ENCODE results near the gene CTPS2. TPM values are rescaled to one million over a fixed set of nuclear protein-coding genes. Genes with fewer than 3 reads are reported as not detected.

The CTPS2 gene
- total RNA-seq, 1 donor from 2014 or later, result 116 TPM

- TF ChIP-seq EZH2 (IDR thresholded peaks at IDR 0.05), result no peak
- DNase-seq (ENCODE audit: low spot score), result no peak
- Mint-ChIP-seq H3K36me3 (peaks cover 38% of the 10 kb centered on the region), H3K4me3 (no peak overlapping the region), H3K4me1 (no peaks in the 10 kb centered on the region), H3K27me3 (ENCODE audit: insufficient read depth, low read depth) (no peaks in the 10 kb centered on the region), H3K9me3 (no peaks in the 10 kb centered on the region), H3K27ac (no peak overlapping the region)
- no peaks in the 10 kb centered on the region for H3K4me1 ChIP-seq
- no peak overlapping the region for H3K4me3 ChIP-seq
- no peaks in the 10 kb centered on the region for H3K27me3 ChIP-seq
- H3K27ac ChIP-seq, result no peak overlapping the region
- H3K79me2 ChIP-seq (ENCODE audit: low read depth), result no peaks in the 10 kb centered on the region
- H2AFZ ChIP-seq (replicated peaks), result no peak overlapping the region
- no peaks in the 10 kb centered on the region for H3K9me3 ChIP-seq (ENCODE audit: low read depth)
- no peak overlapping the region for H3K4me2 ChIP-seq
- H3K36me3 ChIP-seq, result peaks cover 32% of the 10 kb centered on the region
- H3K9ac ChIP-seq, result no peak overlapping the region
- H4K20me1 ChIP-seq (ENCODE audit: low read depth), result no peaks in the 10 kb centered on the region
- H3F3A ChIP-seq (ENCODE audit: low read depth), result peaks cover 5% of the 10 kb centered on the region
Measured at GRCh38 chrX:16687514-16687913, 25.0 kb downstream of the CTPS2 start.

GRCh38 chrX:16683007-16683664 lies 29.3 kb downstream of the CTPS2 start:
- Mint-ChIP-seq H3K4me3 (no peak overlapping the region), H3K9me3 (no peaks in the 10 kb centered on the region), H3K4me1 (no peaks in the 10 kb centered on the region), H3K27me3 (ENCODE audit: insufficient read depth, low read depth) (no peaks in the 10 kb centered on the region), H3K27ac (no peak overlapping the region), H3K36me3 (peaks cover 35% of the 10 kb centered on the region)
- no peaks in the 10 kb centered on the region for H3K9me3 ChIP-seq (ENCODE audit: low read depth)
- H3K36me3 ChIP-seq, result peaks cover 33% of the 10 kb centered on the region
- no peak for TF ChIP-seq EZH2phosphoT487 (IDR thresholded peaks at IDR 0.05)
- TF ChIP-seq CTCF (IDR thresholded peaks at IDR 0.05), result no peak
- no peak for TF ChIP-seq EZH2 (IDR thresholded peaks at IDR 0.05)
- H3K4me2 ChIP-seq, result no peak overlapping the region
- H3F3A ChIP-seq (ENCODE audit: low read depth), result peaks cover 5% of the 10 kb centered on the region
- no peak overlapping the region for H3K9ac ChIP-seq
- no peak overlapping the region for H3K27ac ChIP-seq
- DNase-seq (ENCODE audit: low spot score), result no peak
- H3K4me3 ChIP-seq, result no peak overlapping the region
- no peaks in the 10 kb centered on the region for H3K4me1 ChIP-seq
- no peaks in the 10 kb centered on the region for H4K20me1 ChIP-seq (ENCODE audit: low read depth)
- H3K27me3 ChIP-seq, result no peaks in the 10 kb centered on the region
- no peak overlapping the region for H2AFZ ChIP-seq (replicated peaks)
- H3K79me2 ChIP-seq (ENCODE audit: low read depth), result no peaks in the 10 kb centered on the region

- Histone ChIP-seq H3K27ac (no peak overlapping the region), H3K27me3 (no peaks in the 10 kb centered on the region), H3K79me2 (ENCODE audit: low read depth) (no peaks in the 10 kb centered on the region), H3K4me1 (no peaks in the 10 kb centered on the region), H2AFZ (replicated peaks) (no peak overlapping the region), H3K4me3 (no peak overlapping the region), H3K9ac (no peak overlapping the region), H3K9me3 (ENCODE audit: low read depth) (no peaks in the 10 kb centered on the region), H3K36me3 (peaks cover 34% of the 10 kb centered on the region), H3F3A (ENCODE audit: low read depth) (no peaks in the 10 kb centered on the region), H3K4me2 (no peak overlapping the region), H4K20me1 (ENCODE audit: low read depth) (no peaks in the 10 kb centered on the region)
- Mint-ChIP-seq H3K9me3 (no peaks in the 10 kb centered on the region), H3K4me1 (no peaks in the 10 kb centered on the region), H3K27me3 (ENCODE audit: insufficient read depth, low read depth) (no peaks in the 10 kb centered on the region), H3K27ac (no peak overlapping the region), H3K36me3 (peaks cover 32% of the 10 kb centered on the region), H3K4me3 (no peak overlapping the region)
- DNase-seq (ENCODE audit: low spot score), result no peak
- TF ChIP-seq EZH2 (IDR thresholded peaks at IDR 0.05) (no peak), CTCF (IDR thresholded peaks at IDR 0.05) (no peak), EZH2phosphoT487 (IDR thresholded peaks at IDR 0.05) (no peak)
Measured at GRCh38 chrX:16678689-16679088, 33.8 kb downstream of the CTPS2 start.

GRCh38 chrX:16671005-16671404 lies 41.5 kb downstream of the CTPS2 start:
- H3K79me2 ChIP-seq (ENCODE audit: low read depth), result no peaks in the 10 kb centered on the region
- Mint-ChIP-seq H3K4me1 (peaks cover 11% of the 10 kb centered on the region), H3K9me3 (no peaks in the 10 kb centered on the region), H3K27me3 (ENCODE audit: insufficient read depth, low read depth) (peaks cover 2% of the 10 kb centered on the region), H3K36me3 (peaks cover 24% of the 10 kb centered on the region), H3K27ac (no peak overlapping the region), H3K4me3 (no peak overlapping the region)
- H3F3A ChIP-seq (ENCODE audit: low read depth), result peaks cover 15% of the 10 kb centered on the region
- TF ChIP-seq CTCF (IDR thresholded peaks at IDR 0.05) (peak; percentile 68), EZH2phosphoT487 (IDR thresholded peaks at IDR 0.05) (no peak)
- no peaks in the 10 kb centered on the region for H3K27me3 ChIP-seq
- peak; percentile 57 for DNase-seq (ENCODE audit: low spot score)
- H4K20me1 ChIP-seq (ENCODE audit: low read depth), result no peaks in the 10 kb centered on the region
- no peak overlapping the region for H2AFZ ChIP-seq (replicated peaks)
- no peaks in the 10 kb centered on the region for H3K9me3 ChIP-seq (ENCODE audit: low read depth)
- peaks cover 14% of the 10 kb centered on the region for H3K36me3 ChIP-seq
- H3K4me1 ChIP-seq, result no peaks in the 10 kb centered on the region
- H3K4me3 ChIP-seq, result no peak overlapping the region
- no peak overlapping the region for H3K9ac ChIP-seq
- no peak overlapping the region for H3K27ac ChIP-seq
- no peak overlapping the region for H3K4me2 ChIP-seq

Data from neural progenitor cell (in vitro differentiated cells).